Erythroblast (primary cell): ENCODE results near the gene SLC40A1.

Experiments
- DNase-seq, 2 experiments: peaks; one replicate each; lab custom pipeline; 2025; lab: John Stamatoyannopoulos, UW
- GATA1 ChIP-seq: IDR thresholded peaks from 2 replicates; pipeline ENCODE4 v1.6.1; 2011; ENCODE audit warnings: low read depth, mild to moderate bottlenecking, control low read depth, low read length, moderate library complexity
- POLR2A ChIP-seq: IDR thresholded peaks from 2 replicates; pipeline ENCODE4 v1.6.1; 2011; ENCODE audit warnings: mild to moderate bottlenecking, low read length

Gene SLC40A1

DNA sequence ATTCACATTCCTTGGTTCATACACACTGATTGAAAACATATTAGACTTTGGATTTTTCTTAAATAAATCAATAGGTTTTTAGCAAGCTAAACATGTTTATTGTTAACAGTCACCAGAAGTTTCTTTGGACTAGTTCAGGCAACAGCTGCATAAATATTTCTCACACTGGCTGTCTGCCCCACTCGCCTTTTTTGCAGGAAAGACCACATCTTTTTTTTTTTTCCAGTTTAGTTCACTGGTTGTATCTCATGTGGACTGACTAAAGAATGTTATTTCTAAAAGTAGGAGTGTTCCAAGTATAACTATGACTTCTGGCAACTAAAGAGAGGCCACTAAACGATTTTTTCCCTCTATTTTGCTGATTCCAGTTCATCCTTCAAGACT is 31.1 kb downstream of the SLC40A1 start:
- TF ChIP-seq GATA1, result no peak
- no peak for TF ChIP-seq POLR2A
- DNase-seq, result no peak

- peak; percentile 41 to 71 for DNase-seq
- TF ChIP-seq GATA1, result no peak
- TF ChIP-seq POLR2A, result no peak
These were observed 31.7 kb downstream of the SLC40A1 start for GRCh38 chr2:189548666-189549448.

DNA sequence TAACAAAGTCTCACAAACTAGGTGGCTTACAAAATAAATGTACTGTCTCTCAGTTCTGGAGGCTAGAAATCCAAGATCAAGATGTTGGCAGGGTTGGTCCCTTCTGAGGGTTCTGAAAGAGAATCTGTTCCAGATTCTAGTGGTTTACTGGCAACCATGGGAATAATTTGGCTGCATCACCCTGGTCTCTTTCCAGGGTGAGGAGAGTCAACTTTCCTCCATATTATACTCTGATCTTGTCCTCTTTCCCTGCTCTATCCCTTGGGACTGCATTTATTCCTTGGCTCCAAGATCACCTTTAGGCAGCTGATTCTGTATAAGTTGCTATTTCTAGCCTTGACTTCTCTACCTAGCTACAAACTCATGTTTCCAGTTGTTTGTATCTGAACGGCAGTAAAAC is 35.2 kb downstream of the SLC40A1 start:
- no peak for TF ChIP-seq POLR2A
- no peak for TF ChIP-seq GATA1

GRCh38 chr2:189544318-189545042 is 36.1 kb downstream of the SLC40A1 start:
- no peak for TF ChIP-seq POLR2A
- no peak for TF ChIP-seq GATA1
- DNase-seq, result no peak

More for the DNA sequence above, 35.2 kb downstream of the SLC40A1 start:
- no peak for DNase-seq

DNA sequence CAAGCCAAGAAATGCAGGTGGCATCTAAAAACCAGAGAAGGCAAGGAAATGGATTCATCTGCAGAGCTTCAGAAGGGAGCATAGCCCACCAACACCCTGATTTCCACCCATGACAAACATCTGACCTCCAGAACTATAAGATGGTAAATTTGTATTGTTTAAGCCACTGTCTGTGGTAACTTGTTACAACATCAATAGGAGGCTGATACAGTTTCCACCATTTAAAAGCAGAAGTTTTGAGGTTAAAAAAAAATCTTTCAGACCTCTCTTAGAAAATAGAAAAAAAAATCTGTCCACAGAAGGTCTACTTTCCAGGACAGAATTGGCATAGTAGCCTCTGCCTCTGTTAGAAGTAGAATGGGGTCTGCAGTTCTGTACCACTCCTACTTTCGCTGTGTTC is 37.2 kb downstream of the SLC40A1 start:
- no peak for TF ChIP-seq POLR2A
- TF ChIP-seq GATA1, result no peak
- DNase-seq, result no peak

DNA sequence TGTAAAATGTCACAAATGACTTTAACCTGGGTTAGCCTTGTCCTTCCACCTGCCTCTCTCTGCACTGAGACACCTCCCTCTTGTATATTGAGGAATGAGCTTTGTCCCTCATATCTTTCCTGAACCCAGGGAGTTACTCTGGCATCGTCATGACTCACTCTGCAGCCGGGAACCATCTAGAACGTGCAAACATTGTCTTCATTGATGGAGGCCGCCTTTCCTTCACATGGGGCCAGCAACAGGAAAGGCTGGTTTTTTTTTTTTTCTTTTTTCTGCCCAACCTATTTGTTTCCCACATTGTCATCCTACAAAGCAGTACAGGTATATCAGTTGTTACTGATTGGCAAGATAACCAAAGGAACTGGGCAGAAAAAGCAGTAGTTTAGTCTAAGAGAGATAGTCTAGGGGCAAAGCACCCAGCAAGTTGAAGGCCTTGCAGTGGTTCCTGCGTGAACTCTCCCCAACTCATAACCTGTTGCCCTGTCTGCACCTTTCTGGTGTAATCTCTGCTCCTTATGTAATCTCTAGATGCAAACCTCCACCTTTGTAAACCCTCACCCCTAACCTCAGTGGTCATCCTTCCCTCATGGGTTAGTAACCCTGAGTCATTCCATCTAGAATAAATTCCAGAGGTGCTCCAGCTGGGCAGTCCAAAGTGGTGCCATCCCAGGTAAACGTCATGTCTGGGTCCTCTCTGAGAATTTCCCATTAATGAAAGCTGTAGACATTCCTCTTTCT is 38.3 kb downstream of the SLC40A1 start:
- DNase-seq, result no peak
- no peak for TF ChIP-seq POLR2A
- TF ChIP-seq GATA1, result no peak

- TF ChIP-seq GATA1 (no peak), POLR2A (no peak)
These were observed 39.0 kb downstream of the SLC40A1 start for GRCh38 chr2:189541591-189541990.

GRCh38 chr2:189540551-189540950 is 40.0 kb downstream of the SLC40A1 start:
- DNase-seq, result no peak
- no peak for TF ChIP-seq GATA1
- TF ChIP-seq POLR2A, result no peak

More at GRCh38 chr2:189541591-189541990, 39.0 kb downstream of the SLC40A1 start:
- no peak for DNase-seq

DNA sequence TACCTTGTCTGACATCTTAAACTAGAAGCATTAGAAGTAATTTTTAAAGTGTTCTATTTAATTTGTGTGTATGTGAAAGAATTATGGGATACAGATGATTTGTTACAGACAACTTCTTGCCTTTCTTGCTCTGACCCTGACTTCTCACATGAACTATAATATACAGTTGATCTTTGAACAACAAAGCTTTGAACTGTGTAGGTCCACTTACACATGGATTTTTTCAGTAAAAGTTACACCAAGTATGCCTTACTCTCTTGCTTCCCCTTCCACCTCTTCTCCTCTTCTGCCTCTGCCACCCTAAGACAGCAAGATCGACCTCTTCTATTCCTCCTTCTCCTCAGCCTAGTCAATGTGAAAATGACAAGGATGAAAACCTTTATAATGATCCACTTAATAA is 42.2 kb downstream of the SLC40A1 start:
- DNase-seq, result no peak
- TF ChIP-seq GATA1 (no peak), POLR2A (no peak)

- DNase-seq, result peak in 1 of 2 experiments; percentile 30
- TF ChIP-seq POLR2A (no peak), GATA1 (no peak)
These were observed 43.8 kb downstream of the SLC40A1 start for GRCh38 chr2:189536830-189537229.

GRCh38 chr2:189534854-189535832 is 45.4 kb downstream of the SLC40A1 start:
- TF ChIP-seq GATA1, result no peak
- TF ChIP-seq POLR2A, result no peak
- no peak for DNase-seq

DNA sequence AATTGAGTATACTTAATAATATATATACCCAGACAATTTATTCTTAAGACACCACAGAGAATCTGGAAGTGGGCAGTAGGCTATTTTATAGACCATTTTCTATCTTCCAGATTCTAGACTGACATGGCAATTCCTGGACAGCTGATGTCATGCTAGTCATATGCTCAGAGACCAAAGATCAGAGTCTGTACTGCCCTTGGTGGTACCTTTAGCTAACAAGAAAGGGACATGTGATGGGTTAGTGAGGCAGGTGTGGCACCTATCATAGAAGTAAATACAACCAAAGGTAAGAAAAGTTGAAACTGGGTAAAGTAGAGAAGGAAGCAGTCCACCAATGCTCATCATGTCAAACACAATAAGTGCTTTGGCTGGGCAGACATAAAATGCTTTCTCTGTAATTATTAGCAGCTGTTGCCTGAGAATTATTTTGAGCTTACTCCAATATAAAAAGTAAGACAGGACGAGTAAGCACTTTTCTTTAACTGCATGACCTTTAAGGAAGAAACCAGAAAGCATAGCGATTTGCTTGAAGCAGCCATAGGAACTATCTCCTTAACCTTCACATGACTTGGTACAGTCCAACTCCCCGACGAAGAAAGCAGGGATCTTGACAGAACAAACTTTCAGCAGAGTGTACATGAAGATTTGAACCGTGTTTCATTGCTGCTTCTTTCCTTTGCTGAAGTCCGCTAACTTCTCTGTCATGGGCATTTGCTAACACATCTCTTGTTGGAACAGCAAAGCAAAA is 47.1 kb downstream of the SLC40A1 start:
- peak in 1 of 2 experiments; percentile 12 for DNase-seq
- TF ChIP-seq POLR2A, result no peak
- TF ChIP-seq GATA1, result no peak
